Measurements from ENCODE around the gene PAPPA.

DNA sequence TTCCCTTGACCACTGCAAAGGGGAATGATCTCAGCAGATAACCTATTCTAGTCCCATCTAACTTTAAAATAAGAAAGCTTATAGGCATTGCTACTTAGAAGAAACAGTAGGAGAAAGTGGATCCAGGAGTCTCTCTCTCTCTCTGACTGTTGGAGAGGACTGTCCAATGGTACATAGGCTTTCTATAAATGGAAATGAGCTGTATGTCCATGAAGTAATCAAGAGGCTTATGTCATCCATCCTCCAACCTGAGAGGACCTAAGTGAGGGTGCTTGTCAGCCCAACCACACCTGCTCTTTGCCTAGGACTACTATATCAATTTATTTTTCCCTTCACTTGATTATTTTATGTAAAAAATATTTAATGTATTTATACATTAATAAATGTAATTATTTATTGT is 172.3 kb downstream of the PAPPA start:
- TF ChIP-seq POLR2AphosphoS5 (IDR thresholded peaks at IDR 0.05) (no peak), POLR2A (IDR thresholded peaks at IDR 0.05) (no peak), EP300 (IDR thresholded peaks at IDR 0.05) (no peak)
- TF ChIP-seq, protein P1, sequence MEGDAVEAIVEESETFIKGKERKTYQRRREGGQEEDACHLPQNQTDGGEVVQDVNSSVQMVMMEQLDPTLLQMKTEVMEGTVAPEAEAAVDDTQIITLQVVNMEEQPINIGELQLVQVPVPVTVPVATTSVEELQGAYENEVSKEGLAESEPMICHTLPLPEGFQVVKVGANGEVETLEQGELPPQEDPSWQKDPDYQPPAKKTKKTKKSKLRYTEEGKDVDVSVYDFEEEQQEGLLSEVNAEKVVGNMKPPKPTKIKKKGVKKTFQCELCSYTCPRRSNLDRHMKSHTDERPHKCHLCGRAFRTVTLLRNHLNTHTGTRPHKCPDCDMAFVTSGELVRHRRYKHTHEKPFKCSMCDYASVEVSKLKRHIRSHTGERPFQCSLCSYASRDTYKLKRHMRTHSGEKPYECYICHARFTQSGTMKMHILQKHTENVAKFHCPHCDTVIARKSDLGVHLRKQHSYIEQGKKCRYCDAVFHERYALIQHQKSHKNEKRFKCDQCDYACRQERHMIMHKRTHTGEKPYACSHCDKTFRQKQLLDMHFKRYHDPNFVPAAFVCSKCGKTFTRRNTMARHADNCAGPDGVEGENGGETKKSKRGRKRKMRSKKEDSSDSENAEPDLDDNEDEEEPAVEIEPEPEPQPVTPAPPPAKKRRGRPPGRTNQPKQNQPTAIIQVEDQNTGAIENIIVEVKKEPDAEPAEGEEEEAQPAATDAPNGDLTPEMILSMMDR (IDR thresholded peaks at IDR 0.05), result no peak
